Measurements from ENCODE around the gene NKX2-2. TPM values are rescaled to one million over a fixed set of nuclear protein-coding genes. Genes with fewer than 3 reads are reported as not detected.

The NKX2-2 gene
- total and polyA plus RNA-seq, 2 of the 4 experiments (the other 2 are of a cell fraction), result not detected

- H3K56ac ChIP-seq (ENCODE audit: extremely low read depth, insufficient read depth, low read length), result no peak overlapping the region
- no peak overlapping the region for H3K27ac ChIP-seq (ENCODE audit: insufficient read depth, low read length)
- no peak overlapping the region for H3K18ac ChIP-seq (ENCODE audit: low read depth, low read length)
- H3K4me3 ChIP-seq (ENCODE audit: insufficient read depth, low read depth, low read length), result no peak overlapping the region
- no peaks in the 10 kb centered on the region for H4K20me1 ChIP-seq (ENCODE audit: insufficient read depth, low read length)
- no peak overlapping the region for H4K5ac ChIP-seq (ENCODE audit: low read depth, low read length)
- TF ChIP-seq CHD1 (IDR thresholded peaks at IDR 0.05; ENCODE audit: low read depth, low read length) (no peak), MAZ (IDR thresholded peaks at IDR 0.05; ENCODE audit: borderline replicate concordance, low read depth, low read length) (no peak), FOS (IDR thresholded peaks at IDR 0.05; ENCODE audit: low read depth, low read length) (no peak), CEBPB (IDR thresholded peaks at IDR 0.05; ENCODE audit: low read depth, low read length) (no peak), SMC3 (IDR thresholded peaks at IDR 0.05; ENCODE audit: low read depth, low read length) (no peak), ELK1 (IDR thresholded peaks at IDR 0.05; ENCODE audit: borderline replicate concordance, low read depth, low read length) (no peak), RAD21 (IDR thresholded peaks at IDR 0.05; ENCODE audit: low read length) (no peak), USF2 (IDR thresholded peaks at IDR 0.05; ENCODE audit: low read depth, low read length) (no peak), RCOR1 (IDR thresholded peaks at IDR 0.05; ENCODE audit: insufficient replicate concordance, low read length) (no peak), MXI1 (IDR thresholded peaks at IDR 0.05; ENCODE audit: borderline replicate concordance, low read depth, low read length) (no peak), BHLHE40 (IDR thresholded peaks at IDR 0.05; ENCODE audit: low read depth, low read length) (no peak), NFE2L2 (IDR thresholded peaks at IDR 0.05; ENCODE audit: low read depth, low read length) (no peak), MAFK (IDR thresholded peaks at IDR 0.05; ENCODE audit: low read depth, low read length) (no peak), CTCF (conservative IDR thresholded peaks at IDR 0.05; ENCODE audit: low read depth, low read length) (no peak), POLR2A (IDR thresholded peaks at IDR 0.05; ENCODE audit: low read depth, low read length) (no peak)
- no peak overlapping the region for H3K4me2 ChIP-seq (ENCODE audit: low read depth, low read length)
- dilution Hi-C loops (cut with HindIII; ENCODE audit: low sequenced_read_pairs, unreplicated experiment) (no loop called here), in situ Hi-C loops (cut with MboI; ENCODE audit: low sequenced_read_pairs) (no loop called here), intact Hi-C loops (cut with micrococcal nuclease) (no loop called here)
- H3K27me3 ChIP-seq (ENCODE audit: control insufficient read depth, insufficient read depth, low read length), result no peaks in the 10 kb centered on the region
- no peak overlapping the region for H2BK20ac ChIP-seq (ENCODE audit: low read depth, low read length)
- H2BK15ac ChIP-seq (ENCODE audit: low read depth, low read length), result no peak overlapping the region
- no peak overlapping the region for H2AK9ac ChIP-seq (replicated peaks; ENCODE audit: low read depth, low read length, poor library complexity)
- H3K9me3 ChIP-seq (ENCODE audit: control insufficient read depth, insufficient read depth, low read length), result no peaks in the 10 kb centered on the region
- WGBS, 2 experiments (ENCODE audit: extremely low coverage in 2 of 2, insufficient read length in 1 of 2), result 20% methylated on average over 1 of the region's 5 CpGs; no CpG with 5 or more reads in 1 of the 2 experiments
- H3K4ac ChIP-seq (ENCODE audit: low read depth, low read length), result no peak overlapping the region
- DNase-seq, result no peak
- no peak overlapping the region for H4K91ac ChIP-seq (ENCODE audit: insufficient read depth, low read depth, low read length)
- ChIA-PET POLR2A (ENCODE audit: unreplicated experiment) (no interaction called here), CTCF (no interaction called here)
- no peak overlapping the region for H2BK5ac ChIP-seq (ENCODE audit: low read depth, low read length, poor library complexity, severe bottlenecking)
- no peak for ATAC-seq (ENCODE audit: low read depth)
- H2AK5ac ChIP-seq (ENCODE audit: low read depth, low read length), result no peak overlapping the region
- no peaks in the 10 kb centered on the region for H3K36me3 ChIP-seq (ENCODE audit: control insufficient read depth, insufficient read depth, low read length)
- H3K4me1 ChIP-seq (ENCODE audit: control insufficient read depth, insufficient read depth, low read length), result no peaks in the 10 kb centered on the region
- H2BK120ac ChIP-seq (ENCODE audit: low read depth, low read length), result no peak overlapping the region
- H3K14ac ChIP-seq (replicated peaks; ENCODE audit: low read depth, low read length), result no peak overlapping the region
- BruUV-seq (replicated peaks), result no TSS peak
- no peak overlapping the region for H4K8ac ChIP-seq (ENCODE audit: low read depth in 2 of 2, low read length in 2 of 2)
- no peak overlapping the region for H3K23ac ChIP-seq (ENCODE audit: low read depth, low read length)
- H2AFZ ChIP-seq (replicated peaks; ENCODE audit: low read length, poor library complexity), result no peak overlapping the region
- no peaks in the 10 kb centered on the region for H3K9me1 ChIP-seq (ENCODE audit: insufficient read depth, low read length)
- no peak overlapping the region for H3K9ac ChIP-seq (ENCODE audit: low read depth, low read length)
- H3K79me1 ChIP-seq (ENCODE audit: low read depth in 1 of 2, low read length in 2 of 2), result no peaks in the 10 kb centered on the region
Measured at GRCh38 chr20:21555470-21556120, 41.7 kb upstream of the NKX2-2 start.
